Colon (tissue), 2 donors: Measurements from ENCODE around the gene FAM3A.
"Not testable (repeated sequence)": the region's sequence is repeated elsewhere in the genome, so short reads cannot be mapped to it uniquely, and the experiment has no call there.

Experiments used
- FAIRE-seq: peaks from 2 replicates; lab custom pipeline; 2012; peaks lifted over from hg19 to GRCh38; lab: Jason Lieb, UNC
- donor health status: control.
- donor health status: control.

FAM3A gene

GRCh38 chrX:154515966-154516655, at the start of gene FAM3A:
Gene FAM3A (minus strand): TSS chrX:154516232. CDS start chrX:154515772, 460 bp downstream.
- no peak for FAIRE-seq

- not testable (repeated sequence) for FAIRE-seq
These were observed 46.3 kb upstream of the FAM3A start for GRCh38 chrX:154562295-154562694.

GRCh38 chrX:154560326-154560725, 44.3 kb upstream of the FAM3A start:
- FAIRE-seq = not testable (repeated sequence)

- not testable (repeated sequence) for FAIRE-seq
These were observed 42.9 kb upstream of the FAM3A start for GRCh38 chrX:154558896-154559295.

GRCh38 chrX:154558060-154558690, 42.1 kb upstream of the FAM3A start:
- not testable (repeated sequence) for FAIRE-seq

GRCh38 chrX:154552112-154552806, 36.2 kb upstream of the FAM3A start:
- FAIRE-seq = not testable (repeated sequence)

- no peak for FAIRE-seq
These were observed 33.7 kb upstream of the FAM3A start for GRCh38 chrX:154549766-154550165.

GRCh38 chrX:154548028-154548316, 31.9 kb upstream of the FAM3A start:
- no peak for FAIRE-seq

GRCh38 chrX:154547245-154548027, 31.4 kb upstream of the FAM3A start, which contains the start of gene IKBKG:
Gene IKBKG (plus strand): TSS chrX:154547620. CDS start chrX:154552003, 4,383 bp downstream.
- no peak for FAIRE-seq

GRCh38 chrX:154546354-154547244, 30.6 kb upstream of the FAM3A start, which contains the start of gene G6PD:
Gene G6PD (minus strand): TSS chrX:154546846. CDS start chrX:154546155, 691 bp downstream.
- FAIRE-seq = no peak

GRCh38 chrX:154545673-154546274, 29.7 kb upstream of the FAM3A start:
- no peak for FAIRE-seq

- no peak for FAIRE-seq
These were observed 26.8 kb upstream of the FAM3A start for GRCh38 chrX:154542723-154543424.

GRCh38 chrX:154541896-154542722, 26.1 kb upstream of the FAM3A start:
- FAIRE-seq = no peak

- FAIRE-seq = no peak
These were observed 25.5 kb upstream of the FAM3A start for GRCh38 chrX:154541589-154541895.

GRCh38 chrX:154540897-154541535, 25.0 kb upstream of the FAM3A start:
- no peak for FAIRE-seq

- not testable (repeated sequence) for FAIRE-seq
These were observed 24.3 kb upstream of the FAM3A start for GRCh38 chrX:154540365-154540764.

GRCh38 chrX:154539077-154539476, 23.0 kb upstream of the FAM3A start:
- FAIRE-seq = no peak

- FAIRE-seq = no peak
These were observed 19.9 kb upstream of the FAM3A start for GRCh38 chrX:154535892-154536291.
